ENCODE results near the gene ST8SIA5.
A peak's percentile ranks its signal among the peaks of the same experiment; 100 is the strongest.

ST8SIA5 gene

GRCh38 chr18:46732201-46732600, 24.7 kb downstream of the ST8SIA5 start:
- Histone ChIP-seq H3K4me1 (ENCODE audit: control insufficient read depth in 2 of 2, insufficient read depth in 1 of 2, low read depth in 1 of 2, low read length in 2 of 2) (peaks cover 0 to 5% of the 10 kb centered on the region in 2 donors), H3K18ac (ENCODE audit: low read length) (peak overlapping the region; percentile 18), H4K91ac (ENCODE audit: low read depth, low read length, poor library complexity) (no peak overlapping the region), H3K14ac (ENCODE audit: low read length) (no peak overlapping the region), H3K79me1 (ENCODE audit: low read depth, low read length) (no peaks in the 10 kb centered on the region), H2BK120ac (ENCODE audit: low read depth, low read length) (no peak overlapping the region), H2BK5ac (ENCODE audit: low read length) (no peak overlapping the region), H3K4me2 (ENCODE audit: insufficient read depth, low read length, poor library complexity, severe bottlenecking) (no peak overlapping the region), H3K27ac (replicated peaks; ENCODE audit: low read length) (no peak overlapping the region), H2BK12ac (ENCODE audit: low read length) (no peak overlapping the region), H3K4ac (ENCODE audit: low read length) (no peak overlapping the region), H3K4me3 (ENCODE audit: low read length in 2 of 2) (no peak overlapping the region), H4K8ac (ENCODE audit: low read depth, low read length) (no peak overlapping the region), H2AK5ac (ENCODE audit: low read depth, low read length) (no peak overlapping the region), H3K9ac (ENCODE audit: low read depth, low read length, poor library complexity) (no peak overlapping the region), H3K36me3 (replicated peaks in 1 of 2; ENCODE audit: control insufficient read depth in 2 of 2, insufficient read depth in 2 of 2, low read length in 2 of 2) (no peaks in the 10 kb centered on the region), H3K27me3 (ENCODE audit: control insufficient read depth in 3 of 3, insufficient read depth in 3 of 3, low read depth in 1 of 3, low read length in 3 of 3) (no peaks in the 10 kb centered on the region), H3K23ac (ENCODE audit: low read depth, low read length, poor library complexity) (no peak overlapping the region), H2BK15ac (ENCODE audit: low read length) (no peak overlapping the region), H2AFZ (ENCODE audit: low read length) (no peak overlapping the region), H3K9me3 (replicated peaks in 1 of 2; ENCODE audit: control insufficient read depth in 2 of 2, insufficient read depth in 1 of 2, low read depth in 1 of 2, low read length in 2 of 2) (peaks cover 4 to 13% of the 10 kb centered on the region in 2 donors)
- DNase-seq (ENCODE audit: low spot score) = no peak
- WGBS, 2 donors (ENCODE audit: extremely low coverage in 2 of 2, insufficient read length in 2 of 2, insufficient replicate concordance in 1 of 2) = no CpG with 5 or more reads among the region's 2 CpGs

GRCh38 chr18:46731316-46731715, 25.5 kb downstream of the ST8SIA5 start:
- Histone ChIP-seq H2BK5ac (ENCODE audit: low read length) (no peak overlapping the region), H2BK120ac (ENCODE audit: low read depth, low read length) (no peak overlapping the region), H3K14ac (ENCODE audit: low read length) (no peak overlapping the region), H3K4me2 (ENCODE audit: insufficient read depth, low read length, poor library complexity, severe bottlenecking) (no peak overlapping the region), H3K18ac (ENCODE audit: low read length) (no peak overlapping the region), H3K36me3 (replicated peaks in 1 of 2; ENCODE audit: control insufficient read depth in 2 of 2, insufficient read depth in 2 of 2, low read length in 2 of 2) (no peaks in the 10 kb centered on the region), H3K9me3 (replicated peaks in 1 of 2; ENCODE audit: control insufficient read depth in 2 of 2, insufficient read depth in 1 of 2, low read depth in 1 of 2, low read length in 2 of 2) (peaks cover 4 to 13% of the 10 kb centered on the region in 2 donors), H3K4me3 (ENCODE audit: low read length in 2 of 2) (no peak overlapping the region), H3K9ac (ENCODE audit: low read depth, low read length, poor library complexity) (no peak overlapping the region), H4K91ac (ENCODE audit: low read depth, low read length, poor library complexity) (no peak overlapping the region), H4K8ac (ENCODE audit: low read depth, low read length) (no peak overlapping the region), H3K4me1 (ENCODE audit: control insufficient read depth in 2 of 2, insufficient read depth in 1 of 2, low read depth in 1 of 2, low read length in 2 of 2) (peaks cover 0 to 3% of the 10 kb centered on the region in 2 donors), H3K23ac (ENCODE audit: low read depth, low read length, poor library complexity) (no peak overlapping the region), H3K27ac (replicated peaks; ENCODE audit: low read length) (no peak overlapping the region), H3K4ac (ENCODE audit: low read length) (no peak overlapping the region), H3K27me3 (ENCODE audit: control insufficient read depth in 3 of 3, insufficient read depth in 3 of 3, low read depth in 1 of 3, low read length in 3 of 3) (no peaks in the 10 kb centered on the region), H2AFZ (ENCODE audit: low read length) (no peak overlapping the region), H2BK15ac (ENCODE audit: low read length) (no peak overlapping the region), H2AK5ac (ENCODE audit: low read depth, low read length) (no peak overlapping the region), H3K79me1 (ENCODE audit: low read depth, low read length) (no peaks in the 10 kb centered on the region), H2BK12ac (ENCODE audit: low read length) (no peak overlapping the region)
- DNase-seq (ENCODE audit: low spot score) = no peak
- no CpG with 5 or more reads among the region's 8 CpGs for WGBS, 2 donors (ENCODE audit: extremely low coverage in 2 of 2, insufficient read length in 2 of 2, insufficient replicate concordance in 1 of 2)

GRCh38 chr18:46728219-46728930, 28.5 kb downstream of the ST8SIA5 start:
- no peak overlapping the region for H3K4me2 ChIP-seq (ENCODE audit: insufficient read depth, low read length, poor library complexity, severe bottlenecking)
- no peak overlapping the region for H4K8ac ChIP-seq (ENCODE audit: low read depth, low read length)
- no peaks in the 10 kb centered on the region for H3K4me1 ChIP-seq (ENCODE audit: control insufficient read depth in 2 of 2, insufficient read depth in 1 of 2, low read depth in 1 of 2, low read length in 2 of 2)
- H3K27ac ChIP-seq (replicated peaks; ENCODE audit: low read length) = no peak overlapping the region
- no peak overlapping the region for H2BK12ac ChIP-seq (ENCODE audit: low read length)
- DNase-seq (ENCODE audit: low spot score) = no peak
- no peak overlapping the region for H3K4ac ChIP-seq (ENCODE audit: low read length)
- no peak overlapping the region for H3K4me3 ChIP-seq (ENCODE audit: low read length in 2 of 2)
- H3K79me1 ChIP-seq (ENCODE audit: low read depth, low read length) = no peaks in the 10 kb centered on the region
- no peaks in the 10 kb centered on the region for H3K36me3 ChIP-seq (replicated peaks in 1 of 2; ENCODE audit: control insufficient read depth in 2 of 2, insufficient read depth in 2 of 2, low read length in 2 of 2)
- H2BK120ac ChIP-seq (ENCODE audit: low read depth, low read length) = no peak overlapping the region
- no peak overlapping the region for H3K9ac ChIP-seq (ENCODE audit: low read depth, low read length, poor library complexity)
- peaks cover 4 to 13% of the 10 kb centered on the region in 2 donors for H3K9me3 ChIP-seq (replicated peaks in 1 of 2; ENCODE audit: control insufficient read depth in 2 of 2, insufficient read depth in 1 of 2, low read depth in 1 of 2, low read length in 2 of 2)
- no peak overlapping the region for H2AFZ ChIP-seq (ENCODE audit: low read length)
- H3K14ac ChIP-seq (ENCODE audit: low read length) = no peak overlapping the region
- no peak overlapping the region for H2AK5ac ChIP-seq (ENCODE audit: low read depth, low read length)
- no peaks in the 10 kb centered on the region for H3K27me3 ChIP-seq (ENCODE audit: control insufficient read depth in 3 of 3, insufficient read depth in 3 of 3, low read depth in 1 of 3, low read length in 3 of 3)
- no peak overlapping the region for H4K91ac ChIP-seq (ENCODE audit: low read depth, low read length, poor library complexity)
- H3K23ac ChIP-seq (ENCODE audit: low read depth, low read length, poor library complexity) = no peak overlapping the region
- no peak overlapping the region for H3K18ac ChIP-seq (ENCODE audit: low read length)
- H2BK15ac ChIP-seq (ENCODE audit: low read length) = no peak overlapping the region
- no CpG with 5 or more reads among the region's 6 CpGs for WGBS, 2 donors (ENCODE audit: extremely low coverage in 2 of 2, insufficient read length in 2 of 2, insufficient replicate concordance in 1 of 2)
- no peak overlapping the region for H2BK5ac ChIP-seq (ENCODE audit: low read length)

GRCh38 chr18:46727177-46727576, 29.7 kb downstream of the ST8SIA5 start:
- Histone ChIP-seq H2BK5ac (ENCODE audit: low read length) (no peak overlapping the region), H3K36me3 (replicated peaks in 1 of 2; ENCODE audit: control insufficient read depth in 2 of 2, insufficient read depth in 2 of 2, low read length in 2 of 2) (no peaks in the 10 kb centered on the region), H3K27ac (replicated peaks; ENCODE audit: low read length) (no peak overlapping the region), H3K18ac (ENCODE audit: low read length) (no peak overlapping the region), H2BK15ac (ENCODE audit: low read length) (no peak overlapping the region), H4K91ac (ENCODE audit: low read depth, low read length, poor library complexity) (no peak overlapping the region), H2AFZ (ENCODE audit: low read length) (no peak overlapping the region), H3K9me3 (replicated peaks in 1 of 2; ENCODE audit: control insufficient read depth in 2 of 2, insufficient read depth in 1 of 2, low read depth in 1 of 2, low read length in 2 of 2) (peaks cover 4 to 13% of the 10 kb centered on the region in 2 donors), H2BK12ac (ENCODE audit: low read length) (no peak overlapping the region), H3K23ac (ENCODE audit: low read depth, low read length, poor library complexity) (no peak overlapping the region), H3K4me2 (ENCODE audit: insufficient read depth, low read length, poor library complexity, severe bottlenecking) (no peak overlapping the region), H3K4ac (ENCODE audit: low read length) (no peak overlapping the region), H3K9ac (ENCODE audit: low read depth, low read length, poor library complexity) (no peak overlapping the region), H2AK5ac (ENCODE audit: low read depth, low read length) (no peak overlapping the region), H3K79me1 (ENCODE audit: low read depth, low read length) (no peaks in the 10 kb centered on the region), H3K4me1 (ENCODE audit: control insufficient read depth in 2 of 2, insufficient read depth in 1 of 2, low read depth in 1 of 2, low read length in 2 of 2) (peaks cover 0 to 2% of the 10 kb centered on the region in 2 donors), H4K8ac (ENCODE audit: low read depth, low read length) (no peak overlapping the region), H3K14ac (ENCODE audit: low read length) (no peak overlapping the region), H2BK120ac (ENCODE audit: low read depth, low read length) (no peak overlapping the region), H3K4me3 (ENCODE audit: low read length in 2 of 2) (no peak overlapping the region), H3K27me3 (ENCODE audit: control insufficient read depth in 3 of 3, insufficient read depth in 3 of 3, low read depth in 1 of 3, low read length in 3 of 3) (no peaks in the 10 kb centered on the region)
- no peak for DNase-seq (ENCODE audit: low spot score)
- WGBS, 2 donors (ENCODE audit: extremely low coverage in 2 of 2, insufficient read length in 2 of 2, insufficient replicate concordance in 1 of 2) = no CpG with 5 or more reads among the region's 1 CpG
